ENCODE results near the gene RMI1.

Gene RMI1

GRCh38 chr9:83964973-83965349 is 15.6 kb upstream of the RMI1 start:
- DNase-seq (ENCODE audit: low read depth in 1 of 2, low spot score in 1 of 2) = peak in 1 of 2 experiments; percentile 13
- Histone ChIP-seq H3K27me3 (ENCODE audit: insufficient read depth, poor library complexity, severe bottlenecking) (no peaks in the 10 kb centered on the region), H3K4me3 (replicated peaks; ENCODE audit: insufficient read depth, low read length) (no peak overlapping the region), H3K27ac (replicated peaks) (no peak overlapping the region)
- no peak for TF ChIP-seq SPI1 (IDR thresholded peaks at IDR 0.05; ENCODE audit: borderline replicate concordance, low read depth)
- no peak for TF ChIP-seq GABPA (IDR thresholded peaks at IDR 0.05; ENCODE audit: low read depth)
- no peak for TF ChIP-seq CTCF (IDR thresholded peaks at IDR 0.05; ENCODE audit: insufficient read depth, low read length)
- no peak for TF ChIP-seq POLR2AphosphoS5 (IDR thresholded peaks at IDR 0.05; ENCODE audit: low read depth)
- TF ChIP-seq REST (IDR thresholded peaks at IDR 0.05; ENCODE audit: insufficient replicate concordance, low read depth) = no peak

GRCh38 chr9:83965350-83966208 is 15.0 kb upstream of the RMI1 start:
- TF ChIP-seq REST (IDR thresholded peaks at IDR 0.05; ENCODE audit: insufficient replicate concordance, low read depth) = no peak
- TF ChIP-seq POLR2AphosphoS5 (IDR thresholded peaks at IDR 0.05; ENCODE audit: low read depth) = peak; percentile 55; the same call in 1 of the 2 replicates
- no peak for TF ChIP-seq SPI1 (IDR thresholded peaks at IDR 0.05; ENCODE audit: borderline replicate concordance, low read depth)
- no peak for DNase-seq (ENCODE audit: low read depth in 1 of 2, low spot score in 1 of 2)
- H3K27ac ChIP-seq (replicated peaks) = no peak overlapping the region
- H3K4me3 ChIP-seq (replicated peaks; ENCODE audit: insufficient read depth, low read length) = no peak overlapping the region
- H3K27me3 ChIP-seq (ENCODE audit: insufficient read depth, poor library complexity, severe bottlenecking) = no peaks in the 10 kb centered on the region

GRCh38 chr9:83966209-83966582 is 14.4 kb upstream of the RMI1 start:
- no peak overlapping the region for H3K4me3 ChIP-seq (replicated peaks; ENCODE audit: insufficient read depth, low read length)
- H3K27me3 ChIP-seq (ENCODE audit: insufficient read depth, poor library complexity, severe bottlenecking) = no peaks in the 10 kb centered on the region
- H3K27ac ChIP-seq (replicated peaks) = no peak overlapping the region
- DNase-seq (ENCODE audit: low read depth in 1 of 2, low spot score in 1 of 2) = no peak
- no peak for TF ChIP-seq CTCF (IDR thresholded peaks at IDR 0.05; ENCODE audit: insufficient read depth, low read length)
- peak; percentile 51; the same call in 1 of the 2 replicates for TF ChIP-seq POLR2AphosphoS5 (IDR thresholded peaks at IDR 0.05; ENCODE audit: low read depth)

GRCh38 chr9:83967073-83967472 is 13.5 kb upstream of the RMI1 start:
- TF ChIP-seq CTCF (IDR thresholded peaks at IDR 0.05; ENCODE audit: insufficient read depth, low read length) (no peak), SPI1 (IDR thresholded peaks at IDR 0.05; ENCODE audit: borderline replicate concordance, low read depth) (no peak), POLR2AphosphoS5 (IDR thresholded peaks at IDR 0.05; ENCODE audit: low read depth) (no peak; the same call in 1 of the 2 replicates), GABPA (IDR thresholded peaks at IDR 0.05; ENCODE audit: low read depth) (no peak), REST (IDR thresholded peaks at IDR 0.05; ENCODE audit: insufficient replicate concordance, low read depth) (no peak)
- no peak overlapping the region for H3K4me3 ChIP-seq (replicated peaks; ENCODE audit: insufficient read depth, low read length)
- no peaks in the 10 kb centered on the region for H3K27me3 ChIP-seq (ENCODE audit: insufficient read depth, poor library complexity, severe bottlenecking)
- no peak overlapping the region for H3K27ac ChIP-seq (replicated peaks)
- no peak for DNase-seq (ENCODE audit: low read depth in 1 of 2, low spot score in 1 of 2)

Data from HL-60 (cell line).